Activated CD8-positive, alpha-beta T cell treated with anti-CD3 and anti-CD28 coated beads for 36 hours (primary cell): ENCODE data around the gene RPP14. TPM values are rescaled to one million over a fixed set of nuclear protein-coding genes. Genes with fewer than 3 reads are reported as not detected.
A peak's percentile ranks its signal among the peaks of the same experiment; 100 is the strongest.

Experiments used
- ATAC-seq: fragments of 200-7000 bp; cut with Tn5 transposase; one replicate; pipeline ENCODE4 v1.10.0; 2021; ENCODE audit warnings: mild to moderate bottlenecking, moderate library complexity
- CTCF ChIA-PET: fragments of 350-600 bp; sonication (Branson Sonifier 250); formaldehyde crosslinking; loops from one replicate; lab custom pipeline; 2021; ENCODE audit warnings: antibody characterized with exemption; lab: Charles Lee
- POLR2A ChIA-PET: fragments of 350-600 bp; sonication (Branson Sonifier 250); formaldehyde crosslinking; loops from one replicate; lab custom pipeline; 2021; ENCODE audit warnings: antibody characterized with exemption; lab: Charles Lee
- DNase-seq: peaks from one replicate; pipeline ENCODE4 v3.0.0-alpha.2; 2020
- H3K27ac Mint-ChIP-seq: one replicate; pipeline ENCODE4 v1.8.0; 2021; ENCODE audit warnings: mild to moderate bottlenecking, mixed read lengths
- H3K27me3 Mint-ChIP-seq: one replicate; pipeline ENCODE4 v1.8.0; 2021; ENCODE audit warnings: mixed read lengths
- H3K36me3 Mint-ChIP-seq: one replicate; pipeline ENCODE4 v1.8.0; 2021; ENCODE audit warnings: low read depth, mixed read lengths
- H3K4me1 Mint-ChIP-seq: one replicate; pipeline ENCODE4 v1.8.0; 2021; ENCODE audit warnings: low read depth, mixed read lengths
- H3K4me3 Mint-ChIP-seq: one replicate; pipeline ENCODE4 v1.8.0; 2021; ENCODE audit warnings: mild to moderate bottlenecking, moderate library complexity, mixed read lengths
- H3K9me3 Mint-ChIP-seq: one replicate; pipeline ENCODE4 v1.8.0; 2021; ENCODE audit warnings: mixed read lengths
- intact Hi-C: fragments of 100-400 bp; cut with micrococcal nuclease; formaldehyde crosslinking; loops from one replicate; pipeline ENCODE4 v1.10.0; 2022
- total RNA-seq, 2 experiments: library from RNA; stranded (reverse); gene quantifications; one replicate each; pipeline ENCODE4 v1.2.3, GENCODE V29; 2021
- TF ChIP-seq, protein P1 (sequence below): fragments of 200-600 bp; IDR thresholded peaks from one replicate; pipeline ENCODE4 v1.8.0; 2022; ENCODE audit warnings: antibody characterized with exemption, mild to moderate bottlenecking

Gene RPP14
- total RNA-seq = 10 to 100 TPM; 16.1 to 18.0 TPM

GRCh38 chr3:58305882-58306711 is at the start of gene RPP14, which contains the start of gene HTD2:
Gene RPP14, plus strand, starts transcription at chr3:58306245. Its CDS starts 4,085 bp downstream, at chr3:58310330.
Gene HTD2, plus strand, starts transcription at chr3:58306520. Its CDS starts 11,094 bp downstream, at chr3:58317614.
- TF ChIP-seq, protein P1, sequence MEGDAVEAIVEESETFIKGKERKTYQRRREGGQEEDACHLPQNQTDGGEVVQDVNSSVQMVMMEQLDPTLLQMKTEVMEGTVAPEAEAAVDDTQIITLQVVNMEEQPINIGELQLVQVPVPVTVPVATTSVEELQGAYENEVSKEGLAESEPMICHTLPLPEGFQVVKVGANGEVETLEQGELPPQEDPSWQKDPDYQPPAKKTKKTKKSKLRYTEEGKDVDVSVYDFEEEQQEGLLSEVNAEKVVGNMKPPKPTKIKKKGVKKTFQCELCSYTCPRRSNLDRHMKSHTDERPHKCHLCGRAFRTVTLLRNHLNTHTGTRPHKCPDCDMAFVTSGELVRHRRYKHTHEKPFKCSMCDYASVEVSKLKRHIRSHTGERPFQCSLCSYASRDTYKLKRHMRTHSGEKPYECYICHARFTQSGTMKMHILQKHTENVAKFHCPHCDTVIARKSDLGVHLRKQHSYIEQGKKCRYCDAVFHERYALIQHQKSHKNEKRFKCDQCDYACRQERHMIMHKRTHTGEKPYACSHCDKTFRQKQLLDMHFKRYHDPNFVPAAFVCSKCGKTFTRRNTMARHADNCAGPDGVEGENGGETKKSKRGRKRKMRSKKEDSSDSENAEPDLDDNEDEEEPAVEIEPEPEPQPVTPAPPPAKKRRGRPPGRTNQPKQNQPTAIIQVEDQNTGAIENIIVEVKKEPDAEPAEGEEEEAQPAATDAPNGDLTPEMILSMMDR = peak; percentile 81
- CTCF ChIA-PET = interaction anchor here (0.6 to 7.0 kb wide), 57 partner anchors 10 to 344 kb away, joined by 3 to 87 read pairs (median 4); partner anchors contain the start of genes ABHD6, KCTD6 and PXK
- Mint-ChIP-seq H3K36me3 (peaks cover 24% of the 10 kb centered on the region), H3K27me3 (peaks cover 5% of the 10 kb centered on the region), H3K4me1 (peaks cover 23% of the 10 kb centered on the region), H3K27ac (peak within 1 kb of the TSS; percentile 100), H3K9me3 (peaks cover 3% of the 10 kb centered on the region), H3K4me3 (peak within 1 kb of the TSS; percentile 97)
- peak; percentile 99 for DNase-seq
- POLR2A ChIA-PET = interaction anchor here (0.7 to 3.5 kb wide), 17 partner anchors 10 to 187 kb away, joined by 3 to 16 read pairs (median 3); partner anchors contain the start of gene PXK
- ATAC-seq = peak; percentile 91
- intact Hi-C loops = loop anchor here (5.0 kb wide), 3 partner anchors 69 to 226 kb away; partner anchors contain the start of gene ABHD6

DNA sequence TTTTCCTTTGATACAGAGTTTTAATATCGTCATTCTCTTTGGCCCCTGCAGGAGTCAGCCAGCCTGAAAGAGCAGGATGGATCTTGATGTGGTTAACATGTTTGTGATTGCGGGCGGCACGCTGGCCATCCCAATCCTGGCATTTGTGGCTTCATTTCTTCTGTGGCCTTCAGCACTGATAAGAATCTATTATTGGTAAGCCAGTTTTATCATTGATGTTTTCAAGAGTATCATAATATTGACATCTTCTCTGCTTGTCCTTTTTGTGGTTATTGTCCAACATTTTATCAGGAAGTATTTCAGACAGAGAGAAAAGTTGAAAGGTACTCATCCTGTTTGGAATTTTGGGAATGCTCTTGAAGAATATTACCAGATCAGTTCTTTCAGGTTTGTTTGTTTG is 49.5 kb upstream of the RPP14 start:
- POLR2A ChIA-PET = no interaction called here
- Mint-ChIP-seq H3K36me3 (peaks cover 4% of the 10 kb centered on the region), H3K27ac (no peak overlapping the region), H3K9me3 (no peaks in the 10 kb centered on the region), H3K4me3 (no peak overlapping the region), H3K27me3 (no peaks in the 10 kb centered on the region), H3K4me1 (peaks cover 15% of the 10 kb centered on the region)
- CTCF ChIA-PET = no interaction called here
- TF ChIP-seq, protein P1 = no peak
- intact Hi-C loops = no loop called here
- DNase-seq = no peak
- no peak for ATAC-seq

GRCh38 chr3:58258392-58259055 is 47.5 kb upstream of the RPP14 start:
- peaks cover 4% of the 10 kb centered on the region for H3K36me3 Mint-ChIP-seq
- DNase-seq (no peak), ATAC-seq (no peak)
- ChIA-PET POLR2A (no interaction called here), CTCF (no interaction called here)
- TF ChIP-seq, protein P1 = no peak
- no peaks in the 10 kb centered on the region for H3K9me3 Mint-ChIP-seq
- no peak overlapping the region for H3K4me3 Mint-ChIP-seq
- intact Hi-C loops = no loop called here
- H3K4me1 Mint-ChIP-seq = peaks cover 13% of the 10 kb centered on the region
- H3K27me3 Mint-ChIP-seq = no peaks in the 10 kb centered on the region
- no peak overlapping the region for H3K27ac Mint-ChIP-seq

DNA sequence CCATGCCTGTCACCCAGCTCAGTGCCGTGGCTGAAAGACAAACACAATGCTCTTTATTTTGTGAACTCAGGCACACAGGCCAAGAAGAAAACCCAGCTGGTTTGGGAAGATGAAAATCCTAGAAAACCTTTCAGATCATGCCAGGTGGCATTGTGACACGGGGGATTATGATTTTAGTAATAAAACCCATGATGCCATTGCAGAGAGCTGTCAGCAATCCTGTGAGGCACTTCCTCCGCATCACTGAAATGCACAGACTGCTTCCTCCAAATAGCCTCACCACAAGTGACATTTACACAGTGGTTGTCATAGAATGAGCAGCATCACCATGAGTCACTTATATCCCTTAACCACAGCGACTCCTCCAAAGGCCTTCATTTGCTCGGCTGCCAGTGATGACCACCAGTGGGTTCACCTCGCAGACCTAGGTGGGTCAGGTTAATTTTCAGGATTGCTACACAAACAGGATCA is 45.7 kb upstream of the RPP14 start:
- Mint-ChIP-seq H3K9me3 (no peaks in the 10 kb centered on the region), H3K4me1 (peaks cover 13% of the 10 kb centered on the region), H3K27ac (no peak overlapping the region), H3K36me3 (peaks cover 4% of the 10 kb centered on the region), H3K27me3 (no peaks in the 10 kb centered on the region), H3K4me3 (no peak overlapping the region)
- peak; percentile 94 for ATAC-seq
- peak; percentile 61 for DNase-seq
- POLR2A ChIA-PET = interaction anchor here (0.5 kb wide), 1 partner anchor 156 kb away, joined by 3 read pairs; no protein-coding TSS in a partner anchor
- CTCF ChIA-PET = no interaction called here
- intact Hi-C loops = no loop called here
- TF ChIP-seq, protein P1 = no peak
